Measurements from ENCODE around the gene HECTD1.
"Not testable (repeated sequence)": the region's sequence is repeated elsewhere in the genome, so short reads cannot be mapped to it uniquely, and the experiment has no call there.

HECTD1 gene

GRCh38 chr14:31090883-31091764 lies 116.5 kb downstream of the HECTD1 start:
- DNase-seq: peak; percentile 39

GRCh38 chr14:31086466-31086865 lies 121.1 kb downstream of the HECTD1 start:
- not testable (repeated sequence) for DNase-seq

GRCh38 chr14:31085027-31085426 lies 122.6 kb downstream of the HECTD1 start:
- DNase-seq: no peak

- no peak for DNase-seq
These were observed 123.2 kb downstream of the HECTD1 start for GRCh38 chr14:31084385-31084784.

- DNase-seq: no peak
These were observed 123.8 kb downstream of the HECTD1 start for GRCh38 chr14:31083781-31084180.

GRCh38 chr14:31080484-31080883 lies 127.1 kb downstream of the HECTD1 start:
- DNase-seq: no peak

- peak; percentile 5 for DNase-seq
These were observed 127.5 kb downstream of the HECTD1 start for GRCh38 chr14:31080056-31080455.

- DNase-seq: no peak
These were observed 128.8 kb downstream of the HECTD1 start for GRCh38 chr14:31078766-31079165.

GRCh38 chr14:31075144-31075543 lies 132.4 kb downstream of the HECTD1 start:
- no peak for DNase-seq

- no peak for DNase-seq
These were observed 136.4 kb downstream of the HECTD1 start for GRCh38 chr14:31071151-31071550.

- no peak for DNase-seq
These were observed 137.2 kb downstream of the HECTD1 start for GRCh38 chr14:31070431-31070830.

- DNase-seq: no peak
These were observed 138.2 kb downstream of the HECTD1 start for GRCh38 chr14:31069343-31069742.

- no peak for DNase-seq
These were observed 139.4 kb downstream of the HECTD1 start for GRCh38 chr14:31068235-31068634.

- not testable (repeated sequence) for DNase-seq
These were observed 144.7 kb downstream of the HECTD1 start for GRCh38 chr14:31062908-31063307.

GRCh38 chr14:31060253-31060875 lies 147.2 kb downstream of the HECTD1 start:
- no peak for DNase-seq

- DNase-seq: peak; percentile 42
These were observed 148.3 kb downstream of the HECTD1 start for GRCh38 chr14:31059152-31059924.

- peak; percentile 5 for DNase-seq
These were observed 149.8 kb downstream of the HECTD1 start for GRCh38 chr14:31057701-31058364.

- DNase-seq: no peak
These were observed 150.6 kb downstream of the HECTD1 start for GRCh38 chr14:31057035-31057434.

GRCh38 chr14:31052905-31053586 lies 154.5 kb downstream of the HECTD1 start:
- DNase-seq: not testable (repeated sequence)

GRCh38 chr14:31051511-31051910 lies 156.1 kb downstream of the HECTD1 start:
- DNase-seq: no peak

GRCh38 chr14:31051023-31051422 lies 156.6 kb downstream of the HECTD1 start:
- no peak for DNase-seq

Measured in DMS 273 treated with DMSO at 0.1 percent for 48 hours (cell line).